Activated T-helper 1 cell treated with anti-CD3 and anti-CD28 coated beads, Interleukin-2, amount 50 U/mL, for 16 hours (primary cell): ENCODE results near the gene NXPH4.

Experiments
- DNase-seq, 2 donors: peaks; one replicate each; pipeline ENCODE4 v3.0.0-alpha.2; 2020; ENCODE audit warnings: low read depth in 1 of 2, low spot score in 1 of 2

NXPH4 gene

DNA sequence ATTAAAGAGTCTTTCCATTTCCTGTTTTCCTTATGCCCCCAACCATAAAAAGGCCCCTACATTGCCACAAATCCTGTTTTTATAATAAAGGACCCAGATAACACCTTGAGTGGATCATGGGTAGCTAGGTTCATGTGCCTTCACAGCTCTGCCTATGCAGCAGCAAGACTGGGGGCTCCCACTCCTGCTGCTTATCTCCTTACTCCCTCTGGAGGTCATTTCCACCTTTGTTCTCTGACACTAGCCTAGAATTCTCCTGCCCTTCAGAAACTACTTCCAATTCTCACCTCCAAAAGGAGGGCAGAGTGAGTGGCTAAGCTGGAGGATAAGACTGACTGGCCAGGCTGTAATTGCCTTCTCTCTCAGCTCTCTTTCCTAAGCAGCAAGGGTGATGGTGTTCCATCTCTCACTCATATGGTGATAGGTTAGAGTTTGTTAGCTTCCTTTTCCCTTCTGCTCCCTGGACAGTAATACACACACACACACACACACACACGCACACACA, 54.4 kb downstream of the NXPH4 start:
- no peak for DNase-seq

DNA sequence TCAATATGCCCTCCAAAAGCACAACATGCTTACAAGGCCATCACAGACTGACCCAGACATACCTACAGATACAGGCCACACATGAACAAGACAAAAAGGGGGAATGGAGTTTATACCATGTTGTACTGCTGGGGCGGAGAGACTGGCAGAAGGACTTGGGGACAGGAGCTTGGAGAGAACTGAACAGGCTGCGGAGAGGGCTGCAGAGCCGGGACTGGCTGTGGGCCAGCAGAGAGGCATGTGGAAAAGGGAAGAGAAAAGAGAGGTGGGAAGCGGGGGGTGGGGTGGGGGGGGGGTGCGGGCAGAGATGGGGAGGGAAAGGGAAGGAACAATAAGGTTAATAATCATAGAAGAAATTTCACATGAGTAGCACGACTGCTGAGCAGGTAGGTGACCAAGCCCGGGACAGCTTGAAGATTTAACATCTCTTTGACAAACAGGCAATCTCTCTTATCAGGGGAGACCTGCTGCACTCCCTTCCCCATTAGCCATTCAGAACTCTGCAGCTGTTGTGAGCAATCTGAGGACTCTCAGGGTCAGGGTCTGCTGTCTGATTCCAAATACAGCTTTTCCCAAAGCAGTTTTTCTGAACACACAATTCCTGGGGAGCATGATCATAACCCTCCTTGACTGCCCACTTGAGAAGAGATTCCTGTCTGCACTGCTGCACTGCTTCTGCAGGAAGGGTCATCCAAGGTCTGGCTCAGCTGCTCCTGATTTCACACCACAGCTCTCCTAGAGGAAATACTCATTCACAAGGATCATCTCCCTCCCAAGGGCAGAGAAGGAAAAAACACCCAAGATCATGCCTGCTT, 56.0 kb downstream of the NXPH4 start:
- no peak for DNase-seq

DNA sequence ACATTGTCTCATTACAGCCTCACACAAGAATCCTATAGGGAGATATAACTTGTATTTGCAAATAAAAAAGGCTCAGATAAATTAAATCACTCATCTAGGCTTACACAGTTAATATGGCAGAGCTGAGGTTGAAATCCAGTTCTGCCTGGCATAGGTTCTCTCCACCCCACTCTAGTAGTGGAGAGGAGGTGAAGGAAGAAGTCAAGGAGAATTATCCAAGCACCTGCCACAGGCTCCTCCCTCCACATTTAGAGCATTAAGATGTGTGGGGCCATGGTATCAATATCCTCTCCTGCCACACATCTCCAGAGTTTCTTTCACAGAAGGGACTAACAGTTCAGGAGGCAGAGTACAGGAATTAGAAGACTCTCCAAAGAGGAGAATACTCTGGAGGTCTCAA, 56.9 kb downstream of the NXPH4 start:
- no peak for DNase-seq
